K562 (cell line): ENCODE results near the gene CDKN2C. TPM values are rescaled to one million over a fixed set of nuclear protein-coding genes. Genes with fewer than 3 reads are reported as not detected.
A peak's percentile ranks its signal among the peaks of the same experiment; 100 is the strongest.

Experiments used
- BHLHE40 ChIP-seq: IDR thresholded peaks from 2 replicates; pipeline ENCODE4 v1.6.1; 2011; ENCODE audit warnings: low read length, improper control_type of control experiment
- E2F3 ChIP-seq: fragments of 250-450 bp; sonication (Bioruptor Pico); IDR thresholded peaks from 2 replicates; pipeline ENCODE4 v1.4.0; 2020; ENCODE audit warnings: mild to moderate bottlenecking
- GATAD2A ChIP-seq: fragments of 450-650 bp; IDR thresholded peaks from 2 replicates; pipeline ENCODE4 v1.6.1; 2017
- GTF2F1 ChIP-seq: IDR thresholded peaks from 2 replicates; pipeline ENCODE4 v1.6.1; 2011; ENCODE audit warnings: low read depth, low read length, improper control_type of control experiment
- HINFP ChIP-seq: fragments of 450-650 bp; conservative IDR thresholded peaks from 2 replicates; pipeline ENCODE4 v1.6.1; 2016; ENCODE audit warnings: missing genetic modification characterization, low read depth, mild to moderate bottlenecking, control low read depth, missing compliant biosample characterization
- KLF13 ChIP-seq: fragments of 450-650 bp; IDR thresholded peaks from 2 replicates; pipeline ENCODE4 v1.6.1; 2016; ENCODE audit warnings: missing genetic modification characterization, low read depth, mild to moderate bottlenecking, missing compliant biosample characterization, moderate library complexity, borderline replicate concordance
- POLR2AphosphoS5 ChIP-seq: IDR thresholded peaks from 2 replicates; pipeline ENCODE4 v1.6.1; 2011; ENCODE audit warnings: mild to moderate bottlenecking, low read depth, low read length, moderate library complexity; ENCODE audit not compliant: control insufficient read depth, insufficient read depth
- PTTG1 ChIP-seq: fragments of 450-650 bp; IDR thresholded peaks from 2 replicates; pipeline ENCODE4 v1.6.1; 2016; ENCODE audit warnings: low read depth, mild to moderate bottlenecking, missing genetic modification characterization, missing compliant biosample characterization
- RBM15 ChIP-seq: fragments of 200-400 bp; formaldehyde crosslinking; IDR thresholded peaks from 2 replicates; pipeline ENCODE4 v1.6.1; 2018; ENCODE audit warnings: mild to moderate bottlenecking, low read length, moderate library complexity; ENCODE audit not compliant: insufficient read depth
- RREB1 ChIP-seq: fragments of 250-450 bp; sonication (Bioruptor Pico); IDR thresholded peaks from 2 replicates; pipeline ENCODE4 v1.4.0; 2020
- ZBTB11 ChIP-seq, 3 experiments: fragments of 200-800 bp in 1 of 3; fragments of 250-450 bp in 1 of 3; fragments of 450-650 bp in 1 of 3; sonication (Bioruptor Pico) in 1 of 3; sonication (Bioruptor generic) in 1 of 3; formaldehyde crosslinking in 1 of 3; IDR thresholded peaks; 2 replicates each; pipeline versions ENCODE4 v1.6.1 to v1.8.0; 2016 to 2022; ENCODE audit warnings: mild to moderate bottlenecking in 2 of 3, missing genetic modification characterization in 2 of 3, missing compliant biosample characterization in 1 of 3, moderate library complexity in 1 of 3
- polyA plus RNA-seq, 8 experiments: library from polyadenylated mRNA; depleted of rRNA in 4 of 8; stranded (reverse) in 5 of 8; unstranded in 3 of 8; fragments of >200 nt; fragmentation: Nextera tagmentation in 2 of 8; fragmentation: Illumina TruSeq in 1 of 8; extraction: Ambion mirVana in 2 of 8; extraction: Trizol in 1 of 8; gene quantifications; 2 replicates each; pipeline versions ENCODE4 v1.2.1 to v1.2.3, GENCODE V29; 2011 to 2014; ENCODE audit warnings: inconsistent platforms in 1 of 8, missing spikeins in 1 of 8
- total RNA-seq, 7 experiments: library from RNA; depleted of rRNA in 6 of 7; stranded (reverse); fragments of >200 nt in 6 of 7; fragmentation: Illumina TruSeq in 2 of 7; extraction: Trizol in 2 of 7; gene quantifications; 2 replicates each; pipeline versions ENCODE4 v1.2.1 to v1.2.3, GENCODE V29; 2011 to 2021; ENCODE audit warnings: low replicate concordance in 1 of 7
- TF ChIP-seq, protein P1 (sequence below): fragments of 250-450 bp; sonication (Bioruptor Pico); IDR thresholded peaks from 2 replicates; pipeline ENCODE4 v1.8.0; 2021; ENCODE audit warnings: mild to moderate bottlenecking, moderate library complexity

CDKN2C gene
- total and polyA plus RNA-seq, 9 of the 15 experiments (the other 6 are each of a cell fraction or from before 2014, with no cell fraction given) = 11.9 to 74.3 (median 45.9) TPM

DNA sequence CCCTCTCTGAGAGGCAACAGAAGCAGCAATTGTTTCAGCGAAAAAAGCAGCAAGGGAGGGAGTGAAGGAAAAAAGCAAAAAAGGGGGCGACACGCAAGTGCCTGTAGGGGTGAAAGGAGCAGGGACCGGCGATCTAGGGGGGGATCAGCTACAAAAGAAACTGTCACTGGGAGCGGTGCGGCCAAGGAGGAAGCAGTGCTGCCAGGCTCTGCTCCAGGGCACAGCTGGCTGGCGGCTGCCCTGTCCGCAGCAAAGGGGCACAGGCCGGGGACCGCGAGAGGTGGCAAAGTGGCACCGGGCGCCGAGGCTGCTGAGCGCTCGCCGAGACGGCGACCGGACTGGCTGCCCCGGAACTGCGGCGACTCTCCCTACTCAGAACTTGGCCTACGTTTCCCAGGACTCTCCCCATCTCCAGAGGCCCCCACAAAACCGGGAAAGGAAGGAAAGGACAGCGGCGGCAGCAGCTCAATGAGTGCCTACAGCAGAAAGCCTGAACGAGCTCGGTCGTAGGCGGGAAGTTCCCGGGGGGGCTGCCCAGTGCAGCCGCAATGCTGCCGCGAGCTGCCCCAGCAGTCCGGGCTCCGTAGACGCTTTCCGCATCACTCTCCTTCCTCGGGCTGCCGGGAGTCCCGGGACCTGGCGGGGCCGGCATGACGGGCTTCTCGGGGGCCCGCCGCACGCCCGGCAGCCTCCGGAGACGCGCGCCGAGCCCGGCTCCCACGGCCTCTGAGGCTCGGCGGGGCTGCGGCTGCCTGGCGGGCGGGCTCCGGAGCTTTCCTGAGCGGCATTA is 1.0 kb upstream of the CDKN2C start (continued):
- TF ChIP-seq ZBTB11 (CRISPR knock-in tag; IDR thresholded peaks at IDR 0.05) (0 out of 6 replicates have a peak, but pooled peaks of 1 of the 3 experiments have one; percentile 14), GTF2F1 (no peak), BHLHE40 (no peak), HINFP (tag) (no peak), RREB1 (CRISPR knock-in tag) (0 out of 2 replicates have a peak, but pooled peaks have one; percentile 34), KLF13 (no peak), PTTG1 (tag) (no peak), RBM15 (no peak), E2F3 (no peak), POLR2AphosphoS5 (no peak), GATAD2A (peak; percentile 84; the same call in 1 of the 2 replicates)
- TF ChIP-seq, protein P1, sequence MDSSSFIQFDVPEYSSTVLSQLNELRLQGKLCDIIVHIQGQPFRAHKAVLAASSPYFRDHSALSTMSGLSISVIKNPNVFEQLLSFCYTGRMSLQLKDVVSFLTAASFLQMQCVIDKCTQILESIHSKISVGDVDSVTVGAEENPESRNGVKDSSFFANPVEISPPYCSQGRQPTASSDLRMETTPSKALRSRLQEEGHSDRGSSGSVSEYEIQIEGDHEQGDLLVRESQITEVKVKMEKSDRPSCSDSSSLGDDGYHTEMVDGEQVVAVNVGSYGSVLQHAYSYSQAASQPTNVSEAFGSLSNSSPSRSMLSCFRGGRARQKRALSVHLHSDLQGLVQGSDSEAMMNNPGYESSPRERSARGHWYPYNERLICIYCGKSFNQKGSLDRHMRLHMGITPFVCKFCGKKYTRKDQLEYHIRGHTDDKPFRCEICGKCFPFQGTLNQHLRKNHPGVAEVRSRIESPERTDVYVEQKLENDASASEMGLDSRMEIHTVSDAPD = no peak
